ENCODE measurements around the gene FOXE3.

DNA sequence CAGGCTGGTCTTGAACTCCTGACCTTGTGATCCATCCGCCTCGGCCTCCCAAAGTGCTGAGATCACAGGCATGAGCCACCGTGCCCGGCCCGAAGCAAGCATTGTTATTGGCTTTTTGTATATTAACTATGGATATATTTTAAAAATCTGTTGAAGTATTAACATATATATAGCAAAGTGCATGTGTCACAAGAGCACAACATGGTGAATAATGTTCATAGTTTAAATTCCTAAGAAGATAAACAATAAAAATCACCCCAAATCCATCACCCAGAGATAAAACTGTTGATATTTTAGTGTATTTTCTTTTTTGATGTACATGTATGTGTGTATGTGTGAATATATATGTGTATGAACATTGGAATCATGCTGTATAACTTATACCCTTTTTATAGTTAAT, 9.1 kb upstream of the FOXE3 start:
- TF ChIP-seq, protein P1, sequence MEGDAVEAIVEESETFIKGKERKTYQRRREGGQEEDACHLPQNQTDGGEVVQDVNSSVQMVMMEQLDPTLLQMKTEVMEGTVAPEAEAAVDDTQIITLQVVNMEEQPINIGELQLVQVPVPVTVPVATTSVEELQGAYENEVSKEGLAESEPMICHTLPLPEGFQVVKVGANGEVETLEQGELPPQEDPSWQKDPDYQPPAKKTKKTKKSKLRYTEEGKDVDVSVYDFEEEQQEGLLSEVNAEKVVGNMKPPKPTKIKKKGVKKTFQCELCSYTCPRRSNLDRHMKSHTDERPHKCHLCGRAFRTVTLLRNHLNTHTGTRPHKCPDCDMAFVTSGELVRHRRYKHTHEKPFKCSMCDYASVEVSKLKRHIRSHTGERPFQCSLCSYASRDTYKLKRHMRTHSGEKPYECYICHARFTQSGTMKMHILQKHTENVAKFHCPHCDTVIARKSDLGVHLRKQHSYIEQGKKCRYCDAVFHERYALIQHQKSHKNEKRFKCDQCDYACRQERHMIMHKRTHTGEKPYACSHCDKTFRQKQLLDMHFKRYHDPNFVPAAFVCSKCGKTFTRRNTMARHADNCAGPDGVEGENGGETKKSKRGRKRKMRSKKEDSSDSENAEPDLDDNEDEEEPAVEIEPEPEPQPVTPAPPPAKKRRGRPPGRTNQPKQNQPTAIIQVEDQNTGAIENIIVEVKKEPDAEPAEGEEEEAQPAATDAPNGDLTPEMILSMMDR (IDR thresholded peaks at IDR 0.05): no peak
- TF ChIP-seq POLR2AphosphoS5 (IDR thresholded peaks at IDR 0.05; ENCODE audit: low read depth, low read length): no peak
